ENCODE measurements around the gene JPH2.
"Not testable (repeated sequence)": the region's sequence is repeated elsewhere in the genome, so short reads cannot be mapped to it uniquely, and the experiment has no call there.

JPH2 gene

GRCh38 chr20:44211177-44212039 lies 24.4 kb upstream of the JPH2 start:
- DNase-seq: peak; percentile 33

DNA sequence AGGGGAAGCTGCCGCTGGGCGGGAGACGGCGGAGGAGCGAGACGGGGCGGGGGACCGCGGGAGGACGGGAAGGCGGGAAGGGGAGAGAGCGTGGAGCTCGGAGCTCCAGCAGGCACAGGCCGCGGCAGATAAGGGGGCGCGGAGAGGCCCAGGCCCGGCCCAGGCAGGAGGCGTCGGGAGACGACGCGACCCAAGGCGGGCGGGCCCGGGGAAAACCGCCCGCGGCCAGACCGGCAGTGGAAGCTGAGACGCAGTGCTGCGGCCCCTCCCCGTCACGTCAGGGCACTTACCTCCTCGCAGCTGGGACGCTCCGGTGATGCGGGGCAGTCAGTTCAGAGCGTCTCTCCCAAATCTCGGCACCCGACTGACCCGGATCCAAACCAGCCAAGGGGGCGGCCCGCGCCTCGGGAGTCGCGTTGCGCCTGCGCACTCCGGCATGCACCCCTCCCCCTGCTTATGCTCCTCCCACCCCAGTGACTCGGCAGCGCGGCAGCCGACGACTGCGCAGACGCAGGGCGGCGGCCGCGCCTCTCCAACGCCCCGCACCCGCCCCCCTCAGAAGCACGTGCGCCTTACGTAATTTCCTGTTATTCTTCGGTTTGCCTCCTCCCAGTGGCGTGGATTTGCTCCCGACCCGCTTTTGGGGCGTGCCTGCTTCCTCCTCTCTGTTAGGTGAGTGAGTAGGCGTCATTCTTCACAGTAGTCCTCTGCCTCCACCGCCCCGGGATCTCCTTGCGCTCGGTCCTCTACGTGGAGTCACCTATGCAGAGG lies 23.6 kb upstream of the JPH2 start, which contains the start of gene OSER1:
Gene OSER1 (minus strand): TSS at position 366 of the 771 bp plus-strand sequence. CDS start 3,814 bp downstream, outside the sequence.
- peak; percentile 98 for DNase-seq

GRCh38 chr20:44209686-44210405 lies 22.9 kb upstream of the JPH2 start:
- DNase-seq: no peak

- no peak for DNase-seq
Measured at GRCh38 chr20:44208770-44209169, 21.8 kb upstream of the JPH2 start.

DNA sequence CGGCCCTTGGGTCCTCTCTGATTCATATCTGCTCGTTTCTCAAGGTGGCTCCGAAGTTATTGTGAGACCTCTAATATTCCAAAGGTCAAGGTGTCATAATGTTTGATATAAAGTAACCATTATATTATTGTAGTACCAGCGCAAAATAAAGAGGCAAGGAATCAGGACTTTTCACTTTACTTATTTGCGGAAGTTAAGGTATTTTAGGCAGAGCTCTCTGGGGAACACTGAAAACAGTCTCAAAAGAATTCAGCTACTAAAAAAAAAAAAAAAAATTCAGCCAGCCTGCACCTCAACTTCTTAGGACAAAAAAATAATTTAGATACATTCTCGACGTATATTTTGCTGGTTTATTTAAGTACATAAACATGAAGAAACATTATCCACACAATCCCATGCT lies 21.2 kb upstream of the JPH2 start:
- no peak for DNase-seq

DNA sequence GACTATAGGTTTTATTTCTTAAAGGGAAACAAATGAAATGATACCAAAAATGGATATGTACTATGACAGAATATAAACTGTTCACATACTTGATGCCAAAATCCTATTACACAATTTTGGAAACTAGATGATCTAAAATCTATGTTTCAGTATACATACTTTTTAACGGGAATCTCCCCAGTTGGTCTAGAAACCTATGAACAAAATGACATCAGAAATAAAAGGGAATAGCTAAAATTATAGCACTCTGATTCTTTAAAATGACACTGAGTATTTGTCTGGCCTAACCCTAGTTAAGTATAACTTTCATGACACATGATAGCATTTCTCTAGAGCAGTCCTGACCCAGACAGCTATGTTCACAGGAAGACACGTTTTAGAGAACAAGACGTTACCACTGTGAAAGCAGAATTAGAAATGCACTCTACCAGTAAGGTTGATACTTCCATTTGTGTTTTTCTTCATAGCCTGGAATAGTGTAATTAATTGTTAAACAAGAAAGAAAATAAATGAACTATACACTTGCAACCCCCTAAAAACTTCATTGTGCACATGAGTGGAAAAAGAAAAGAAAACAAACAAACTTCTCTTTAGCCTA lies 20.2 kb upstream of the JPH2 start:
- no peak for DNase-seq

- no peak for DNase-seq
Measured at GRCh38 chr20:44206132-44206531, 19.1 kb upstream of the JPH2 start.

DNA sequence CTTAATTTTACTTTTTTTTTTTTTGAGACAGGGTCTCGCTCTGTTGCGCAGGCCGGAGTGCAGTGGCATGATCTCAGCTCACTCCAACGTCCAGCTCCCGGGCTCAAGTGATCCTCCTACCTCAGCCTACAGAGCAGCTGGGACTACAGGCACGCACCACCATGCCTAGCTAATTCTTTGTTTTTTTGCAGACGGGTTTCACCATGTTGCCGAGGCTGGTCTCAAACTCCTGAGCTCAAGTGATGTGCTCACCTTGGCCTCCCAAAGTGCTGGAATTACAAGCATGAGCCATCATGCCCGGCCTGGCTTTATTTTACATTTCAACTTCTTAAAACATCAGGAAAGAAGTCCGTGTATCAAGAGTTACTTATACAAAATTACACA lies 17.8 kb upstream of the JPH2 start:
- DNase-seq: no peak

GRCh38 chr20:44204156-44204831 lies 17.3 kb upstream of the JPH2 start:
- no peak for DNase-seq

GRCh38 chr20:44203161-44203560 lies 16.2 kb upstream of the JPH2 start:
- no peak for DNase-seq

DNA sequence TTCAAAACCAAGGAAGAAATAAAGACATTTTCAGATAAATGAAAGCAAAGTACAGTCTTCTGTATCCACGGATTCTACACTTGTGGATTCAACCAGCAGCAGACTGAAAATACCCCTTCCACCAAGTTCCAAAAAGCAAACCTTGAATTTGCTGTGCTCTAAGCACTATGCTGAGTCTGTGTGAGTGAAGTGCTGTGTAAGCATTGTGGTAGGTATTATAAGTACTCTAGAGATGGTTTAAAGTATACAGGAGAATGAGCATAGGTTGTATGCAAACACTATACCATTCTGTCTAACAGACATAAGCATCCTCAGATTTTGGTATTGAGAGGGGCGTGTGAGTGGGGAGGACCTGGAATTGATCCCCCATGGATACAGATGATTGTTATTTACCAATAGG lies 14.0 kb upstream of the JPH2 start:
- DNase-seq: no peak

GRCh38 chr20:44200371-44200770 lies 13.4 kb upstream of the JPH2 start:
- no peak for DNase-seq

GRCh38 chr20:44199877-44200276 lies 12.9 kb upstream of the JPH2 start:
- DNase-seq: no peak

DNA sequence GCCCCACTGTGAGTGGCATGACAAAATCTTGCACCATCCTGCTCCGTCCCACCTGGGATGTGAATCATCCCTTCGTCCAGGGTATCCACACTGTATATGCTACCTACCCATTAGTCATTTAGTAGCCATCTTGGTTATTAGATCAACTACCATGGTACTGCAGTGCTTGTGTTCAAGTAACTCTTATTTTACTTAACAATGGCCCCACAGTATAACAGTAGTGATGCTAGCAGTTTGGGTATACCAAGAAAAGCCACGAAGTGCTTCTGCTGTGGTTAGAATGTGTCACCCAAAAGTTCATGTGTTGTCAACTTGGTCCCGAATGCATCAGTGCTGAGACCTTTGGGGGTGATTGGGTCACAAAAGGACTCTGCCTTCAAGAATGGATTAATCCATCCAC lies 11.9 kb upstream of the JPH2 start:
- DNase-seq: no peak

- DNase-seq: no peak
Measured at GRCh38 chr20:44196271-44196670, 9.3 kb upstream of the JPH2 start.

GRCh38 chr20:44195605-44196004 lies 8.6 kb upstream of the JPH2 start:
- DNase-seq: no peak

DNA sequence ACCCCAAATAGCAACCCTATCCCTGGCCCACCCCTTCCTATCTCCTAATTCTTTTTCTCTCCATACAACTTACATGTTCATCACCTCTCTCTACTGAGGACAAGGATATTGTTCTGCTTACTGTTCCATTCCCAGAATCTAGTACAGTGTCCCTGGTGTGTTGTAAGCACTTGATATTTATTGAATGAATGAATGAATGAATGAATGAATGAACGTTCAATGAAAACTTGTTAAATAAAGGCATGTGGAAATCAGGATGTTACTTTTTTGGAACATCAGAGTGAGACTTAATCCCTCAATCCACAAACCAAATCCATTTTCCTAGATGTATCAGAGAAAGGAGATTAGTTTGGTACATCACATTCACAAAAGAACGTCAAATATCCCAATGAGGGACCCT lies 6.8 kb upstream of the JPH2 start:
- no peak for DNase-seq

DNA sequence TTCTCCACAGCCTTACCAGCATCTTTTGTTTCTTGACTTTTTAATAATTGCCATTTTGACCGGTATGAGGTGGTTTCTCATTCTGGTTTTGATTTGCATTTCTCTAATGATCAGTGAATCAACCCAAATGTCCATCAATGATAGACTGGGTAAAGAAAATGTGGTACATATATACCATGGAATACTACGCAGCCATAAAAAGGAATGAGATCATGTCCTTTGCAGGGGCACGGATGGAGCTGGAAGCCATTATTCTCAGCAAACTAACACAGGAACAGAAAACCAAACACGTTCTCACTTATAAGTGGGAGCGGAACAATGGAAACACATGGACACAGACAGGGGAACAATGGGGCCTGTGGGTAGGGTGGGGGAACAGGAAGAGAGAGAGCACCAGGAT lies 4.7 kb upstream of the JPH2 start:
- DNase-seq: not testable (repeated sequence)

- DNase-seq: peak; percentile 58
Measured at GRCh38 chr20:44190197-44190852, 3.3 kb upstream of the JPH2 start.

- DNase-seq: no peak
Measured at GRCh38 chr20:44188752-44189151, 1.8 kb upstream of the JPH2 start.

DNA sequence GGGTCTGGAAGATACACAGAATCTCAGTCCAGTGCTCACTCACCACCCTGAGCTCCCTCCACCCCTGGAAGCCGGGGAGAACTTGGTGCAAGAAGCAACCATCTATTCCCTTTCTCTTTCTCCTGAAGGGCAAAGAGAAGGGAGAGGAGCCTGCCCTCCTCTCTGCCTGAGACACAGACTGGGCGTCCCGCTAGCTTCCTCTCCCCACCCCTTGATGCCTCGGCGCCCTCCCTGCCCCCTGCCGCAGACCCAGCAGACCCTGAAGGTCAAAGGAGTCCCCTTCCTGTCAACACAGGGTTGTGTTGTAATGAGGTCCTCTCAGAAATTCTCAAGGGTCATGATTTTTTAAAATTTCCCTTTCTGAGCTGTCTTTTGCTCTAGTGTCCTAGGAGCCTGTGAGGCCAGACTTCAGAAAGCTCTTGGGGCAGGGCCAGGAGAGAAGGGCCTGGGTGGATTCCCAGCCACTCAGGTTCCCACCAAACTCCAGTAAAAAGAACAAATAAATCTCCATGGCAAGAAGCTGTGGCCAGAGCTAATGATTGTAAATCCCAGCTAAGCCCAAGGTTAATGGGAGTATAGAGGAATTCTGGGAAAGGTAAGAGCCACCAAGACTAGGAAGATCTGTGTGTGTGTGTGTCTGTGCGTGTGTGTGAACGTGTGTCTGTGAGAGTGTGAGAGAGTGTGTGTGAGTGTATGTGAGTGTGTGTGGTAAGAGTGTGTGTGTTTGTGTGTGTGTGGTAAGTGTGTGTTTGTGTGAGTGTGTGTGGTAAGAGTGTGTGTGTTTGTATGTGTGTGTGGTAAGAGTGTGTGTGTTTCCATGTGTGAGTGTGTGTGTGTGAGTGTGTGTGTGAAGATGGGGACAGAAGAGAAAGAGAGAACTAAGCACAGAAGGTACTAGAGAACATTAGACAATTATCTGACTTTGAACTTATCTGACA lies 1.1 kb upstream of the JPH2 start:
- no peak for DNase-seq

Measured in NCI-H1105 treated with DMSO at 0.1 percent for 48 hours (cell line).